GM12873 (cell line): ENCODE results near the gene MIA2.

Experiments
- TF ChIP-seq, protein P1 (sequence below): IDR thresholded peaks from 2 replicates; pipeline ENCODE4 v1.5.1; 2012; ENCODE audit warnings: low read depth, mild to moderate bottlenecking, moderate library complexity, low read length, control low read depth; ENCODE audit not compliant: insufficient read depth; ENCODE audit errors: missing control alignments

Gene MIA2

DNA sequence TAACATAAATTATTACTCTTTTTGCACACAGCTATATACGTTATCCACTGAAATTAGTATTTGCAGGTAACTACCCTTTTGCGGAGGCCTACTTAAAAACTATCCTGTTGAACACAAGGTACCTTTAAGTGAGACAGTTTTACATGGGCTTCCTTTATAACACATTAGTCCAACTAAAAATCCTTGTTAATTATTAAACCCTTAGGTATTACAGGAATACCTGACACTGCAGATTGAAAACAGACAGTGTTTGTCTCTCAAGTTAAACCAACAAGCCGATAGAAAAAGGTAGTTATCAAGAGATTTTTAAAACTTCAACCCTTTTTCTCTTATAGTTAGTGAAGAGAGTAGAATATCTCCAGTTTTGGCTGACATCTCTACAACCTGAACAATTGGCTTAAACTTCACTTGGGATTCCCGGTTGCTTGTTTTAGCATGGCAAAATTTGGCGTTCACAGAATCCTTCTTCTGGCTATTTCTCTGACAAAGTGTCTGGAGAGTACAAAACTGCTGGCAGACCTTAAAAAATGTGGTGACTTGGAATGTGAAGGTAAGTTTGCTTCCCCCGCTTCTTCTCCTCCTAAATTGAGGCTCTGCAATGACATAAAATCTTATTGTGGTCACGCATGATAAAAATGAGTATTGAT, at the start of gene MIA2:
Gene MIA2 (plus strand): TSS at position 236 of the 647 bp plus-strand sequence. CDS start 200 bp downstream, at position 436.
- TF ChIP-seq, protein P1, sequence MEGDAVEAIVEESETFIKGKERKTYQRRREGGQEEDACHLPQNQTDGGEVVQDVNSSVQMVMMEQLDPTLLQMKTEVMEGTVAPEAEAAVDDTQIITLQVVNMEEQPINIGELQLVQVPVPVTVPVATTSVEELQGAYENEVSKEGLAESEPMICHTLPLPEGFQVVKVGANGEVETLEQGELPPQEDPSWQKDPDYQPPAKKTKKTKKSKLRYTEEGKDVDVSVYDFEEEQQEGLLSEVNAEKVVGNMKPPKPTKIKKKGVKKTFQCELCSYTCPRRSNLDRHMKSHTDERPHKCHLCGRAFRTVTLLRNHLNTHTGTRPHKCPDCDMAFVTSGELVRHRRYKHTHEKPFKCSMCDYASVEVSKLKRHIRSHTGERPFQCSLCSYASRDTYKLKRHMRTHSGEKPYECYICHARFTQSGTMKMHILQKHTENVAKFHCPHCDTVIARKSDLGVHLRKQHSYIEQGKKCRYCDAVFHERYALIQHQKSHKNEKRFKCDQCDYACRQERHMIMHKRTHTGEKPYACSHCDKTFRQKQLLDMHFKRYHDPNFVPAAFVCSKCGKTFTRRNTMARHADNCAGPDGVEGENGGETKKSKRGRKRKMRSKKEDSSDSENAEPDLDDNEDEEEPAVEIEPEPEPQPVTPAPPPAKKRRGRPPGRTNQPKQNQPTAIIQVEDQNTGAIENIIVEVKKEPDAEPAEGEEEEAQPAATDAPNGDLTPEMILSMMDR, result no peak

GRCh38 chr14:39184628-39185255, 49.0 kb upstream of the MIA2 start:
- TF ChIP-seq, protein P1, result no peak

- TF ChIP-seq, protein P1, result no peak
These were observed 48.3 kb upstream of the MIA2 start for GRCh38 chr14:39185256-39186049.

GRCh38 chr14:39186941-39187525, 46.7 kb upstream of the MIA2 start:
- TF ChIP-seq, protein P1, result no peak

DNA sequence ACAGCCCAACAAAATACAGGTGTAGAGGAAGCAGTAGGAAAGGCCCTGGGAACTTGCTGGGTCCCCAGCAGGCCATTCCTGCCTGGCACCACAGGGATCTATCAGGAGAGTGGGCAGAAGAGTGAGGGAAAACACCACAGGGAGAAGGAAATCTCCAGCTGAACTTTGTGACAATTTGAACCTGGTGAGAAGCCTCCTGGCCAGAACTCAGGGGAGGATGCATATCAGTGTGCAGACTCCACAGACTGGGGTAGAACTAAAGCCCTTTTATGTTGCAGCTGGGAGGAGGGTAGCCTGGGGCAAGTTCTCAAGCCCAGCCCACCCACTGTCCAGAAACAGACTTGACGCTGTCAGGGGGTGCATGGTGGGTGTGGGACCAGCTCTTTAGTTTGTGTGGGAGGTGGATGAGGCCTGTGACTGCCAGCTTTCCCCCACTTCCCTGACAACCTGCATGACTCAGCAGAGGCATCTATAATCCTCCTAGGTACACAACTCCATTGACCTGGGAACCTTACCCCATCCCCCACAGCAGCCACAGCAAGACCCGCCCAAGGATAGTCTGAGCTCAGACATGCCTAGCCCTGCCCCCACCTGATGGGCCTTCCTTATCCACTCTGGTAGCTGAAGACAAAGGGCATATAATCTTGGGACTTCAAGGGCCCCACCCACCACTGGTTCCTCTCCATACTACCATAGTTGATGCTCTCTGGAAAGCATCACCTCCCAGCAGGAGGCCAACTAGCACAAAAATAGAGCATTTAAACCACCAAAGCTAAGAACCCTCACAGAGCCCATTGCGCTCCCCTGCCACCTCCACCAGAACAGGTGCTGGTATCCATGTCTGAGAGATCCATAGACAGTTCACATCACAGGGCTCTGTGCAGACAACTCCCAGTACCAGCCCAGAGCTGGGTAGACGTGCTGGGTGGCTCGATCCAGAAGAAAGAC, 29.8 kb upstream of the MIA2 start:
- TF ChIP-seq, protein P1, result no peak

- TF ChIP-seq, protein P1, result no peak
These were observed 22.5 kb upstream of the MIA2 start for GRCh38 chr14:39211109-39211741.
